Measurements from ENCODE around the gene ITGA2B.

DNA sequence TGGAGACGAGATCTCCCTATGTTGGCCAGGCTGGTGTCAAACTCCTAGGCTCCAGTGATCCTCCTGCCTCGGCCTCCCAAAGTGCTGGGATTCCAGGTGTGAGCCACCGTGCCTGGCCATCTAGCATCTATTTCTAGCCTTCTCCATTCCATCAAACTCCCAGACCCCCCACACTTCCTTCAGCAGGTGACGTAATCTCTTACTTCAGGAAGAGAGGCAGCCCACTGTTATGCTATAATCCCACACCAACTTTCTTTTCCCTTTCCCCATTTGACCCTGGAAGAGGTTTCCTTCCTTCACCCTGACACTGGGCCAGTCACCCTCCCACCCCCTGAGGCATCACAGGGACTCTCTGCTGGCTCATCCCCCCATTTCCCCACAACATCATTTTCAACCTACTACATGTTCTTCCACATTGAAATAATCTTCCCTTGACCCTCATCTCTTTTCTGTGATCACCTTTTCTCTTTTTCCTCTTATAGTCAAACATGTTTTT, 7.6 kb downstream of the ITGA2B start:
- TF ChIP-seq NR2F2 (IDR thresholded peaks at IDR 0.05) (no peak), YY1 (IDR thresholded peaks at IDR 0.05) (no peak), GABPA (IDR thresholded peaks at IDR 0.05 in 1 of 2, conservative IDR thresholded peaks at IDR 0.05 in 1 of 2) (no peak), JUND (IDR thresholded peaks at IDR 0.05) (no peak), RAD21 (IDR thresholded peaks at IDR 0.05) (no peak), HNF4G (IDR thresholded peaks at IDR 0.05) (no peak)
- TF ChIP-seq, protein P1, sequence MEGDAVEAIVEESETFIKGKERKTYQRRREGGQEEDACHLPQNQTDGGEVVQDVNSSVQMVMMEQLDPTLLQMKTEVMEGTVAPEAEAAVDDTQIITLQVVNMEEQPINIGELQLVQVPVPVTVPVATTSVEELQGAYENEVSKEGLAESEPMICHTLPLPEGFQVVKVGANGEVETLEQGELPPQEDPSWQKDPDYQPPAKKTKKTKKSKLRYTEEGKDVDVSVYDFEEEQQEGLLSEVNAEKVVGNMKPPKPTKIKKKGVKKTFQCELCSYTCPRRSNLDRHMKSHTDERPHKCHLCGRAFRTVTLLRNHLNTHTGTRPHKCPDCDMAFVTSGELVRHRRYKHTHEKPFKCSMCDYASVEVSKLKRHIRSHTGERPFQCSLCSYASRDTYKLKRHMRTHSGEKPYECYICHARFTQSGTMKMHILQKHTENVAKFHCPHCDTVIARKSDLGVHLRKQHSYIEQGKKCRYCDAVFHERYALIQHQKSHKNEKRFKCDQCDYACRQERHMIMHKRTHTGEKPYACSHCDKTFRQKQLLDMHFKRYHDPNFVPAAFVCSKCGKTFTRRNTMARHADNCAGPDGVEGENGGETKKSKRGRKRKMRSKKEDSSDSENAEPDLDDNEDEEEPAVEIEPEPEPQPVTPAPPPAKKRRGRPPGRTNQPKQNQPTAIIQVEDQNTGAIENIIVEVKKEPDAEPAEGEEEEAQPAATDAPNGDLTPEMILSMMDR (IDR thresholded peaks at IDR 0.05; ENCODE audit: low read depth, low read length, missing input control) = no peak
- TF ChIP-seq, protein P2, sequence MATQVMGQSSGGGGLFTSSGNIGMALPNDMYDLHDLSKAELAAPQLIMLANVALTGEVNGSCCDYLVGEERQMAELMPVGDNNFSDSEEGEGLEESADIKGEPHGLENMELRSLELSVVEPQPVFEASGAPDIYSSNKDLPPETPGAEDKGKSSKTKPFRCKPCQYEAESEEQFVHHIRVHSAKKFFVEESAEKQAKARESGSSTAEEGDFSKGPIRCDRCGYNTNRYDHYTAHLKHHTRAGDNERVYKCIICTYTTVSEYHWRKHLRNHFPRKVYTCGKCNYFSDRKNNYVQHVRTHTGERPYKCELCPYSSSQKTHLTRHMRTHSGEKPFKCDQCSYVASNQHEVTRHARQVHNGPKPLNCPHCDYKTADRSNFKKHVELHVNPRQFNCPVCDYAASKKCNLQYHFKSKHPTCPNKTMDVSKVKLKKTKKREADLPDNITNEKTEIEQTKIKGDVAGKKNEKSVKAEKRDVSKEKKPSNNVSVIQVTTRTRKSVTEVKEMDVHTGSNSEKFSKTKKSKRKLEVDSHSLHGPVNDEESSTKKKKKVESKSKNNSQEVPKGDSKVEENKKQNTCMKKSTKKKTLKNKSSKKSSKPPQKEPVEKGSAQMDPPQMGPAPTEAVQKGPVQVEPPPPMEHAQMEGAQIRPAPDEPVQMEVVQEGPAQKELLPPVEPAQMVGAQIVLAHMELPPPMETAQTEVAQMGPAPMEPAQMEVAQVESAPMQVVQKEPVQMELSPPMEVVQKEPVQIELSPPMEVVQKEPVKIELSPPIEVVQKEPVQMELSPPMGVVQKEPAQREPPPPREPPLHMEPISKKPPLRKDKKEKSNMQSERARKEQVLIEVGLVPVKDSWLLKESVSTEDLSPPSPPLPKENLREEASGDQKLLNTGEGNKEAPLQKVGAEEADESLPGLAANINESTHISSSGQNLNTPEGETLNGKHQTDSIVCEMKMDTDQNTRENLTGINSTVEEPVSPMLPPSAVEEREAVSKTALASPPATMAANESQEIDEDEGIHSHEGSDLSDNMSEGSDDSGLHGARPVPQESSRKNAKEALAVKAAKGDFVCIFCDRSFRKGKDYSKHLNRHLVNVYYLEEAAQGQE (IDR thresholded peaks at IDR 0.05) = no peak
- TF ChIP-seq, protein P3, sequence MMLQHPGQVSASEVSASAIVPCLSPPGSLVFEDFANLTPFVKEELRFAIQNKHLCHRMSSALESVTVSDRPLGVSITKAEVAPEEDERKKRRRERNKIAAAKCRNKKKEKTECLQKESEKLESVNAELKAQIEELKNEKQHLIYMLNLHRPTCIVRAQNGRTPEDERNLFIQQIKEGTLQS (IDR thresholded peaks at IDR 0.05) = no peak
